SU-DHL-6 (cell line): ENCODE results near the gene NFIA.

Experiments used
- CTCF ChIP-seq: fragments of 200-600 bp; sonication (generic); IDR thresholded peaks from one replicate; pipeline ENCODE4 v1.5.1; 2017; ENCODE audit warnings: antibody characterized with exemption, mild to moderate bottlenecking, low read length, moderate library complexity; ENCODE audit not compliant: insufficient read depth, poor library complexity, severe bottlenecking
- EZH2phosphoT487 ChIP-seq: fragments of 200-600 bp; sonication (generic), shearing (Covaris generic); conservative IDR thresholded peaks from 2 replicates; pipeline ENCODE4 v1.6.1; 2018; ENCODE audit warnings: mild to moderate bottlenecking, antibody characterized with exemption, low read length, moderate library complexity, mixed read lengths

- TF ChIP-seq CTCF (no peak), EZH2phosphoT487 (no peak)
Observed at GRCh38 chr1:61124078-61124477, 41.7 kb downstream of the NFIA start.
